Osteocyte (in vitro differentiated cells): ENCODE data around the gene AACS. TPM values are rescaled to one million over a fixed set of nuclear protein-coding genes. Genes with fewer than 3 reads are reported as not detected.
A peak's percentile ranks its signal among the peaks of the same experiment; 100 is the strongest.

Experiments
- DNase-seq: peaks from one replicate; pipeline ENCODE4 v3.0.0; 2021; ENCODE audit warnings: mixed read lengths; ENCODE audit not compliant: unreplicated experiment; ENCODE audit errors: extremely low spot score
- H3K27ac Mint-ChIP-seq: one replicate; pipeline ENCODE4 v1.8.0; 2021; ENCODE audit warnings: mild to moderate bottlenecking, mixed read lengths; ENCODE audit not compliant: unreplicated experiment
- H3K27me3 Mint-ChIP-seq: one replicate; pipeline ENCODE4 v1.8.0; 2021; ENCODE audit warnings: mixed read lengths; ENCODE audit not compliant: unreplicated experiment
- H3K36me3 Mint-ChIP-seq: one replicate; pipeline ENCODE4 v1.8.0; 2021; ENCODE audit warnings: mixed read lengths; ENCODE audit not compliant: unreplicated experiment
- H3K4me1 Mint-ChIP-seq: one replicate; pipeline ENCODE4 v1.8.0; 2021; ENCODE audit warnings: mixed read lengths; ENCODE audit not compliant: unreplicated experiment
- H3K4me3 Mint-ChIP-seq: one replicate; pipeline ENCODE4 v1.8.0; 2021; ENCODE audit warnings: mild to moderate bottlenecking, moderate library complexity, mixed read lengths; ENCODE audit not compliant: unreplicated experiment
- H3K9me3 Mint-ChIP-seq: one replicate; pipeline ENCODE4 v1.8.0; 2021; ENCODE audit warnings: mixed read lengths; ENCODE audit not compliant: unreplicated experiment
- total RNA-seq: library from RNA; stranded (reverse); gene quantifications from 2 replicates; pipeline ENCODE4 v1.2.1, GENCODE V29; 2021
- TF ChIP-seq, protein P1 (sequence below): fragments of 200-600 bp; sonication (generic); IDR thresholded peaks from 2 replicates; pipeline ENCODE4 v1.5.0; 2021; ENCODE audit warnings: antibody characterized with exemption, mild to moderate bottlenecking, moderate library complexity

The AACS gene
- total RNA-seq, 1 donor from 2014 or later, result 22.0 TPM

DNA sequence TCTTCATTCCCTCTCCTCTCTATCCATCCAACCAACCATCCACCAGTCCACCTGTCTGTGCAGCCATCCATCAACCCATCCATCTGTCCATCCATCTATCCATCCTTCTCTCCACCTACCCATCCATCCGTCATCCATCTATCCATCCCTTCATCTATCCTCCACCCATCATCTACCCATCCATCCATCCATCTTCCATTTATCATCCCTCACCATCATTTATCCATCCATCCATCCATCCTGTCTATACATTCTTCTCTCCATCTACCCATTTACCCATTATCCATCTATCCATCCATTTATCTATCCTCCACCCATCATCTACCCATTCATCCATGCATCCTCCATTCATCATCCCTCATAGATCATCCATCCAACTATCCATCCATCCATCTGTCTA, 24.4 kb downstream of the AACS start:
- TF ChIP-seq, protein P1, sequence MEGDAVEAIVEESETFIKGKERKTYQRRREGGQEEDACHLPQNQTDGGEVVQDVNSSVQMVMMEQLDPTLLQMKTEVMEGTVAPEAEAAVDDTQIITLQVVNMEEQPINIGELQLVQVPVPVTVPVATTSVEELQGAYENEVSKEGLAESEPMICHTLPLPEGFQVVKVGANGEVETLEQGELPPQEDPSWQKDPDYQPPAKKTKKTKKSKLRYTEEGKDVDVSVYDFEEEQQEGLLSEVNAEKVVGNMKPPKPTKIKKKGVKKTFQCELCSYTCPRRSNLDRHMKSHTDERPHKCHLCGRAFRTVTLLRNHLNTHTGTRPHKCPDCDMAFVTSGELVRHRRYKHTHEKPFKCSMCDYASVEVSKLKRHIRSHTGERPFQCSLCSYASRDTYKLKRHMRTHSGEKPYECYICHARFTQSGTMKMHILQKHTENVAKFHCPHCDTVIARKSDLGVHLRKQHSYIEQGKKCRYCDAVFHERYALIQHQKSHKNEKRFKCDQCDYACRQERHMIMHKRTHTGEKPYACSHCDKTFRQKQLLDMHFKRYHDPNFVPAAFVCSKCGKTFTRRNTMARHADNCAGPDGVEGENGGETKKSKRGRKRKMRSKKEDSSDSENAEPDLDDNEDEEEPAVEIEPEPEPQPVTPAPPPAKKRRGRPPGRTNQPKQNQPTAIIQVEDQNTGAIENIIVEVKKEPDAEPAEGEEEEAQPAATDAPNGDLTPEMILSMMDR, result no peak
- Mint-ChIP-seq H3K4me3 (no peak overlapping the region), H3K9me3 (no peaks in the 10 kb centered on the region), H3K36me3 (peaks cover 25% of the 10 kb centered on the region), H3K27me3 (no peaks in the 10 kb centered on the region), H3K4me1 (peaks cover 11% of the 10 kb centered on the region), H3K27ac (no peak overlapping the region)
- no peak for DNase-seq

DNA sequence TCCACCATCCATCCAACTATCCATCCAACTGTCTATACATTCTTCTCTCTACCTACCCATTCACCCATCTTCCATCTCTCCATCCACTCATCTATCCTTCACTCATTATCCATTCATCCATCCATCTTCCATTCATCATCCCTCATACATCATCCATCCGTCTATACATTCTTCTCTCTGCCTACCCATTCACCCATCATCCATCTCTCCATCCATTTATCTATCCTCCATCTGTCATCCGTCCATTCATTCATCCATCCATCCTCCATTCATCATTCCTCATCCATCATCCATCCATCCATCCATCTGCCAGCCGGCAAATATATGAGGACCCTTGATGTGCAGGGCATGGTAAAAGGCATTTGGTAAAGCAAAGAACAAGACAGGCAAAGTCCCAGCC, 25.2 kb downstream of the AACS start:
- H3K27ac Mint-ChIP-seq, result no peak overlapping the region
- no peak for DNase-seq
- TF ChIP-seq, protein P1, result no peak
- H3K27me3 Mint-ChIP-seq, result no peaks in the 10 kb centered on the region
- H3K36me3 Mint-ChIP-seq, result peaks cover 26% of the 10 kb centered on the region
- no peaks in the 10 kb centered on the region for H3K9me3 Mint-ChIP-seq
- H3K4me3 Mint-ChIP-seq, result no peak overlapping the region
- peaks cover 11% of the 10 kb centered on the region for H3K4me1 Mint-ChIP-seq

GRCh38 chr12:125091401-125091800, 26.2 kb downstream of the AACS start:
- H3K36me3 Mint-ChIP-seq, result peaks cover 21% of the 10 kb centered on the region
- H3K4me1 Mint-ChIP-seq, result peaks cover 11% of the 10 kb centered on the region
- H3K4me3 Mint-ChIP-seq, result no peak overlapping the region
- H3K27me3 Mint-ChIP-seq, result no peaks in the 10 kb centered on the region
- DNase-seq, result no peak
- no peaks in the 10 kb centered on the region for H3K9me3 Mint-ChIP-seq
- H3K27ac Mint-ChIP-seq, result no peak overlapping the region
- TF ChIP-seq, protein P1, result no peak

DNA sequence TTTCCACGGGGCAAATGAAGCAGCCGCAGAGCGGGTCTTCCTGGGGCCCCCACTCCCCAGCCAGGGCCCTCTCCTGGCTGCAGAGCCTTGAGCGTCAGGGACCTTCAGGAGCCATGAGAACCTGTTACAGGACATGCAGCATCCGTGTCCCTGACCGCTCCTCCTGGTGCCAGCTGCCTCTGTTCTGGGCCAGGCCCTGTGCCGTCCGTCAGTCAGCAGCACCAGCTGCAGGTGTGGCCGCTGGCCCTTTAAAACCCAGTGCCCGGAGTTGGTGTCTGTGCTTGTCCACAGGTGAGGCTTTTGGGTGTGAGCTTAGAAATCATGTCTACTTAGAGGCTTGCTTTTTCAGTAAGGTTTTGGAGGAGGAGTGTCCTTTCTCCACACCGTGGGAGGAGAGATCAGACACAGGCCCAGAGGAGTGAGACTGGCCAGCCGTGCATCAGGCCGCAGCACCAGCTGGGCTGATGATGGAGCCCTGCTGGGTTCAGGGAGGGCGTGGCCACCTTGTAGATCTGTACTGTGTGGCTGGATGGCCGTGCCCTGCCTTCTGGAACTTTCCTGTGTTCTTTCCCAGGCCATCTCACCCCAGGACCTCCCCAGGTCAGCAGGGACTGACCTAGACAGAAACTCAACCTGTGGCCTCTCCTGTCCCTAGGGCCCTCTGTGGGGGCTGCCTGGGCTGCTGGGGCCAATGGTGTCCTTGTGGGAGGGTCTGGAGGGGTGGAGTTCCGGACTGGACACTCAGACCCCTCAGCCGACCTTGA, 27.1 kb downstream of the AACS start:
- Mint-ChIP-seq H3K4me3 (no peak overlapping the region), H3K36me3 (peaks cover 17% of the 10 kb centered on the region), H3K9me3 (no peaks in the 10 kb centered on the region), H3K27ac (peak overlapping the region; percentile 50), H3K27me3 (no peaks in the 10 kb centered on the region), H3K4me1 (peaks cover 11% of the 10 kb centered on the region)
- DNase-seq, result no peak
- TF ChIP-seq, protein P1, result no peak

GRCh38 chr12:125092872-125093680, 27.8 kb downstream of the AACS start:
- DNase-seq, result no peak
- H3K27ac Mint-ChIP-seq, result peak overlapping the region; percentile 50
- no peak overlapping the region for H3K4me3 Mint-ChIP-seq

More at GRCh38 chr12:125092872-125093680, 27.8 kb downstream of the AACS start:
- H3K36me3 Mint-ChIP-seq, result peaks cover 17% of the 10 kb centered on the region
- H3K27me3 Mint-ChIP-seq, result no peaks in the 10 kb centered on the region
- TF ChIP-seq, protein P1, result no peak
- H3K9me3 Mint-ChIP-seq, result no peaks in the 10 kb centered on the region
- H3K4me1 Mint-ChIP-seq, result peaks cover 11% of the 10 kb centered on the region
